ENCODE measurements around the gene HSPA2.

The HSPA2 gene

GRCh38 chr14:64540208-64541202 is at the start of gene HSPA2:
Gene HSPA2, plus strand, starts transcription at chr14:64540741. Its CDS starts 109 bp downstream, at chr14:64540850.
- DNase-seq: peak; percentile 98

DNA sequence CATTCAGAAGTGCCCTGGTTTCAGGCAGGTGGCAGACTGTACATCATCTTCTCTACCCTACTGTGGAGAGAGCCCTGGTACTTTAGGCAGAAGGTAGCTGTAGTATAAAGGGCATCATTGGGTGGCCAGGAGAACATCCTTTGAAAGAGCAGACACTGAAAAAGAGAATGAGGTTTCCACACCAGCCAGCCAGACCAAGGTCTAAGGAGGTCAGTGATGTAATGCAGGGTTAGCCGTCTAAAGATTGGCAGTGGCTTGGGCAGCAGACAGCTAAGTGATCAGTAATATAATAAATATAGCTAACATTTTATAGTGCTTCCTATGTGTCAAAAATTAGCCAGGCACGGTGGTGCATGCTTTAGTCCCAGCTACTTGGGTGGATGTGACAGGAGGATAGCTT is 48.9 kb upstream of the HSPA2 start:
- no peak for DNase-seq

GRCh38 chr14:64493455-64493854 is 47.1 kb upstream of the HSPA2 start:
- DNase-seq: no peak

GRCh38 chr14:64495252-64495651 is 45.3 kb upstream of the HSPA2 start:
- no peak for DNase-seq

DNA sequence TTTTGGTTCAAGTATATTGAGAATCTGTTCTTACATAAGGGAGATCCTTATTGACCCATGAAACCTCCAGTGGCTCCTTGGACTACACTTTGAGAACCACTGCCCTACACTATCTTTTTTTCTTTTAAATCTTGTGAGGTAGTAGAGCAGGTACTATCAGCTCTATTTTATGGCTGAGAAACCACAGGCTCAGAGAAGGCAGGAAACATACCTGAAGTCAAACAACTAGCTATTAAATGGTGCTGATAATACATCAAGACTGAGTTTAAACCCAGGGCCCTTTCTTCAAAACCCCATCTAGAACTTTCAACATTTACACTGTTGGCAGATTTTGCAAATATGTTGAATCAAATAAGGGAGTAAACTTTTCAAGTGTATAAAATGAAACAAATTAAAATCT is 43.8 kb upstream of the HSPA2 start:
- DNase-seq: no peak

- DNase-seq: no peak
These were observed 40.5 kb upstream of the HSPA2 start for GRCh38 chr14:64500088-64500487.

DNA sequence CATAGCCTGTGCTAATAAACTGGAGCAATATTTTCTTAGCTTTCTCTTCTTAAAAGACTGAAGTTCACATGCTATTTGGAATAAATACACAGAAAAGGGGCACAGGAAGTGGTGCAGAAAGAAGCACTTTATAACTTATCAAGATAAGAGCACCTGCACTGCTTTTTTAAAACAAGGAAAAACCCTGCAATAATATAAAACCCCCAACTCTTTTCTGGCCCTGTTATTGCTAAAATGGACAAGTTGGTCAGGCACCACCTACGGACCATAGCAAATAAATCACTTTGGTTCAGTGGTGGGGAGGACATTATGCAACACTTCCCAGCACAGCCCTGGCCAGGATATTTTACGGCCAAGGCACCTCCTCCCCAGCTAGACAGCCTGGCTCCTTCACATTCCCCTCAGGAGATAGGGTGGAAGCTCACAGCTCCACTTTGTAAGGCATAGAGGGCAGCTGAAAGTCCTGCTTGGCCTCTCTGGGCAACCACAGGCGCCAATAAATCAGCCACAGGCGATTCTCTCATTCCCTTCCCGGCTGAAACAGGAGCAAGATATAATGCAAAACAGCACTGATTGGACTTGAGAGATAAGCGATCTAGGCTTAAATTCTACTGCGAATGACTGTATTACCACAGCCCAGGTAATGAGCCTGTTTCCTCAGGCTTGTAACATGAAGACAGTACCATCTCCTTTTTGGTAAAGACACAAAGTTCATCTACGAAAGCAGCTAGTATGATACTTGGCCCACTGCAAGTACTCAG is 39.0 kb upstream of the HSPA2 start:
- no peak for DNase-seq

DNA sequence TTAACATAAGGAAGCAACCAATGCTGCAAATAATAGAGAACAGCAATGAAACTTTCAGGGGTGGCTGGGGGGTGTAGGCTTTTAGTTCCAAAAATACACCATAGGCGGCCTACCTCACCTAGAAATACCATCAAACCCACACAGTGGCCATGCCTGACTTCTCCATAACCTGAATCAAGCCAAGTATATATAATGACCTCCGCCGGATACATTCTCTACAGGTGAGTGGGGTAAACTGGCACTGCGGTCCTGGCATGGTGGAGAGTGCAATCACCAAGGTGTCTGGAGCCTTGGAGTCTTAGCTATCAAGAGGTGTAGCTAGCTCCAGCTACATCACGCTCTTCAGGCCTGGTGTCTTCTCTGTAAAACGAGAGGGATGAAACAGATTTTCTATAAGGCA is 38.1 kb upstream of the HSPA2 start:
- no peak for DNase-seq

DNA sequence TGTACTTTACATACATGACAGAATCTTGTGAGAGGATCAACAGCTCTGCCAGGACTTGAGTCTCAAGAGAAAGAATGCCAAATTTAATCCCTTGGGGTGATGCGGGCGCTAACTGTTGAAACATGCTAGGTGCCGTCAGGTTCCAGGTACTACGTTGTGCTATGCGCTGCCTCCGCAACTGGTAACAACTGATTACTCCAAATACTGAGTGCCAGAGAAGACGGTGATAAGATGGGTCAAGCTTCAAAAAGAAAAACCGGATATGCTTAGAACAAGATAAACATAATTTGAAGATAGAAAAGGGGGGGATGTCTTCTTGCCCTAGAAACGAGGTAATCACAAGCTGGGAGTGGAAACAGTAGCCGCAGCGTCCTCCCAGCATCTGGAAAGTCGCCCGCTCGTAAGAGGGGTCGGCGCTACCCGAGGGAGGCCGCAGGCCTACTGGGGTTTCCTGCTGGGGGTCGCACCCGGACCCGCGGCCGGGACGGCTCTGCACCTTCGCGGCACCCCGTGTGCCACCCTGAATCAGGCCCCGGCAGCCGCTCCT is 37.6 kb upstream of the HSPA2 start:
- no peak for DNase-seq

DNA sequence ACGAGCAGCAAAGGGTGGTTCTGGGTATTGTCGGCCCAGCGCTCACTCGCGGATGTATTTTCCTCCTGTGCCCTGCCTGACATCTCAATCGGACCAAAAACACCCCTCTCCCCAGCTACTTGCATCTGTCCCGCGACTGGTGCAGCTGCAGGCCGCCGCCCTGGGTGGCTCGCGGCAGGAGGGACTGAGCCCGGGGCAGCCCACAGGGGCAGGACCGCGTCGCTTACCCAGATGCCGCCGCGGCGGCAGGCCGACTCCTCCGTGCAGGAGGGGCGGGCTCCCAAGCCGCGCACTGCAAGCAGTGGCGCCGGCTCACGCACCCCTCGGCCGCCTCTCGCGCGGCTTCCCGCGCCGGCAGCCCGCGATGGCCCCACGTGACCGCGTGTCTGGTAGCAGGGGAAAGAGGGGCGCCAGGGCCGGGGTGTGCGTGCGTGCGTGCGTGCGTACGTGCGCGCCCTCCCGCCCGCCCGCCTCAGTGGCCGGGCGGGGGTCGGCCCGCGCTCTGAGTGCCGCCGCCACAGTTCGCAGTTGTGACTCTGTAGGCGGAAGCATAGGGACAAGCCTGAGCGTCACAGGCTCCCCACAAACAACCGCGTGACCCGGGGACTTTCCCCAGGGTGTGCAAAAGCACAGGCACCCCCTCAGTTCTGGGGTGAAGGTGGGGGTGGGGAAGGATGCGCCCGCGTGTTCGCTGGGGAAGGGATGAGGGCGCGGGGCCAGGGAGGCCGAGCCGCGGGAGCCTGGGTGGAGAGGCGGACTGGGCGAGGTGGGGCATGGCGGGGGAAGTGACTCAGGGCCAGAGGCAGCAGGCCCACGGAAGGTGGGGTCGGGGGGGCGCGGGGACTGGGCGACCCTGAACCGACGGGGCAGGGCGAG is 36.9 kb upstream of the HSPA2 start, which contains the start of gene ZBTB25:
Gene ZBTB25 (minus strand): TSS at position 405 of the 876 bp plus-strand sequence. CDS start 13,305 bp downstream, outside the sequence.
- peak; percentile 77 for DNase-seq

- DNase-seq: peak; percentile 53
These were observed 36.1 kb upstream of the HSPA2 start, which contains the start of gene ZBTB1 for GRCh38 chr14:64504310-64504896. Gene ZBTB1, plus strand, starts transcription at chr14:64504770. Its CDS starts 16,735 bp downstream, at chr14:64521505.

DNA sequence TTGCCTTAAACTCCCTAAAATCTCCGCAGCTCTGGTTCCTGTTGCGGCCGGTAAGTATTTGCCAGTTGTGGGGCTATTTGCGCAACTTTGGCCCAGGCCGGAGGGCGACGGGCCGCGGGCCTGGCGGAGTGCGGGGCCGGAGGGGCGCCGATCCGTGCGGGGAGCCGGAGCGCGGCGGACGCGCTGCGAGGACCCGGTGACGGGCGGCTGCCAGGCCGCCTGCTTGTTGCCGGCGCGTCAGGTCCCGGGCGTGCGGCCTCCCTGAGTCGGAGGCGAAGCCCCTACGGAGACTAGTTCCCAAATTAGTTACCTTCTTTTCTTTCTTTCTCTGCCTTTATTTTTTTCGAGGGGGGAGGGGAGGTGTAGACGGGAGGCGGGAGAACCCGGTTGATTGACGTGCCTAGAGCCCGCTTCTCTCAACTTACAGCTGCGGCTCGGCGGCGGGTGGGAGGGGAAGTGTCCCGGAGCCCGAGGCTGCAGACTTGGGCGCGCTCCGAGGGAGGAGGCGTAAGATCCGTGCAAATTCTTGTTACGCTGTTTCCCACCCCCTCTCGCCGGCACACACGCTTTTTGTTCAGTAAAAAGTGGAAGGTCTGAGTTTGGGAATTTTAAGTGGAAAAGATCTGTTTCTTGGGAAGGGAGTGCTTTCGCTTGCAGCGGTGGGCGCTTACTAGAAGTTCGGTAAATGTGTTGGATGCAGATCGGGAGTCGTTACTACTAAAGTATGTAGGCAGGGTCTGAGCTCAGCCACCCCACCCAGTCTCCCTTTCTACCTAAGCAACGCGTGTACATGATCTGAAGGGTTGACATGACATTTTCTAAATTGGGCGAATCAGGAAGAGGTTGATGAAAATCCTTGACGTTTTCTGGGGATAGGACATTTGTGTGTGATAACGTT is 35.4 kb upstream of the HSPA2 start:
- DNase-seq: peak; percentile 84

DNA sequence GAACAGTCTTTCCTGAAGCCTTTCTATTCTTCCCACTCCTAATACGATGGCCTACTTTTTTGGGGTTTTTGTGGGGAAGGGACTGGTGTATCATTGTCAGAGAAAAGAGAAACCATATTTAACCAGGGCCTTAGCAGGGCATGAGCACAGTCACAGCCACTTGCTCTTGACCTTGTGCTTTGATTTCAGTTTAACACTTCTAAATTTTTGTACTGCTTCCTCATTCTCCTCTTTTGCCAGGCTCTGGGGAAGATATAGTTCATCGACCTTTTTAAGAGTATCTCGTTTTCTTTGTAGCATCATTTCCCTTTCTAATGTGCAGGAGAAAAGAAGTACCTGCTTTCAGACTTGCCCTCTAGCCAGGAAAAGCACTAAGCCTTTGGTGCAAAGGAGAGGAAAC is 33.8 kb upstream of the HSPA2 start:
- no peak for DNase-seq

GRCh38 chr14:64507376-64508156 is 33.0 kb upstream of the HSPA2 start:
- no peak for DNase-seq

DNA sequence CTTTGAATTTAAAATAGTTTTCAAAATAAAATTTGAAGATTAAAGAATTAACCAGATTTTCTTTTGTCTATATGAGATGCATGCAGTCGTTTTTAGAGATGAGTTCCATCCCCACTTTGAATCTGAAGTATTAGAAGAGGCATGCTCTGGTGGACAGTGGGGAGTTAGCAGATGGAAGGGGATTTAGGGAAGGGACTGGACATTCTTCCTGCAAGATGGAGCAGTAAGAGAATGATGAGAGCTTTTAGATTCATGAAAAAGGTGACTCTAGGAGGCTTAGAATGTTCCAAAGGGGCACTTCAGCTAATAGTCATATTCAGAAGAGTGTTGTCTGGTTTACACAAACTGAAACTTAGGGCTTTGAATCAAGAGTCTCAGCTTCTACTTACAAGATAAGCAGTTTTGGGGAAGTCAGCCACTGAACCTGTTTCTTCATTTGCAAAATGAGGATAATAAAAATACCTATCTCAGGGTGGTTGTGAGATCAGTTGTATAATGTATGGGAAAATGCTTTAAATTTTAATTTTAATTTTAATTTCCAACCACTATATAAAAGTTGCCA is 32.2 kb upstream of the HSPA2 start:
- no peak for DNase-seq

GRCh38 chr14:64509036-64509435 is 31.5 kb upstream of the HSPA2 start:
- no peak for DNase-seq

DNA sequence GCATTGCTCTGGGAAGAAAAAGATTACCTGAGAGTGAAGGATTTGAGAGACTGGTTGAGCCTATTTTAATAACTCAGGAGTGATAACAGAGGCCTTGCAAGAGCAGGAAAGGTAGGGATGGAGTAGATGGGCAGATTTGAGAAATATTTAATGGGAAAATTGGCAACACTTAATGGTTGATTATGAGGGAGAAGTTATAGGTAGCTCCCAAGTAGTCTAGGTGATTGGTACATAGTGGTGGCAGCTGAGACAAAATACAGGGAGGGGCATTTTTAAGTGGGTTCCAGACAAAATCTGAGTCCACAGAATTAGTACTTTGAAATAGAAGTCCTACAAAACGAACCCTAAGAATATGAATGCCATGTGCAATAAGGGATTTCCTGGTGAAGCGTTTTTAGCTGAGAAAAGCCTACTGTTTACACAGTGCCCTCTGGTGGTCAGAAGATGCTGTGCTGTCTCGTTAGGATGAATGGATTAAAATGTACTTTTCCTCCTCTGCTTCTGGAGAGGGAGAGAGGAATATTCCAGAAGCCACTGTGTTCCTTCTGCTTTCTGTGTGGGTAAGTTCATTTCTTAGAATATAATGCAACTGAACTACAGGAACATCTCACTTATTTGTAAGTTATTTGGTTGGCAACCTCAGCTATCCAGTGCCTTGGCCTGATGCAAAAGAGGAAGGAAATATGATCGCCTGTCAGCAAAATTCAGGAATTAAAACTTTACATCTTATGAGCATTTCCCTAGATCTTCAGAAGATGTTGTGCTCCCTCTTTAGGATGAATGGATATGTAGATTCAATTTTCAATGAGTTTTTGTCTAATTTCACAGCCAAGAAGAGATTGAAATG is 29.5 kb upstream of the HSPA2 start:
- peak; percentile 87 for DNase-seq

DNA sequence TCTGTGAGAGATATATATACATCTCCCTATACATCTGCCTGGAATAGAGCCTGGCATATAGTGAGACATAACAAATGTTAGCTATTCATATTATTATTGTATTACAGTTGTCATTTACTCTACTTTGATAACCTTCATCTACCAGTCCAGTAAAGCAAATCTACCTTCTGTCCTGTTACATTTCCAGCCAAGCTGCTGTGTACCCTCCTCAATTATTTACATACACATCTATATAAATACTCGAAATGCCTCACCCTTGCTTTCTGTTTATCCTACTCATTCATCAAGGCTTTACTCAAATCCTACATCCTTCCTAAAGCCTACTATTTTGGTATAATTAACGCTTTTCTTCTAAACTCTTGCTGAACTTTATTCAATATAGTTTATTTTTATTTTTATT is 27.3 kb upstream of the HSPA2 start:
- no peak for DNase-seq

GRCh38 chr14:64515053-64515452 is 25.5 kb upstream of the HSPA2 start:
- DNase-seq: no peak
